ENCODE measurements around the gene TMEM214. TPM values are rescaled to one million over a fixed set of nuclear protein-coding genes. Genes with fewer than 3 reads are reported as not detected.
"Not testable (repeated sequence)": the region's sequence is repeated elsewhere in the genome, so short reads cannot be mapped to it uniquely, and the experiment has no call there.

TMEM214 gene
- total RNA-seq, 2 donors from 2014 or later, result 68.2 to 84.4 TPM

- no peaks in the 10 kb centered on the region for H3K27me3 ChIP-seq (replicated peaks; ENCODE audit: insufficient read depth)
- peak; percentile 16 for ATAC-seq (ENCODE audit: insufficient number of reproducible peaks, low FRiP score, low read depth)
- H3K36me3 ChIP-seq, result peaks cover 3% of the 10 kb centered on the region
- H3K4me3 ChIP-seq, result peak overlapping the region; percentile 92
- no peak for DNase-seq (ENCODE audit: low spot score)
- TF ChIP-seq CTCF (IDR thresholded peaks at IDR 0.05), result no peak
- peak overlapping the region; percentile 88 to 99 for H3K27ac ChIP-seq
- H3K4me1 ChIP-seq (ENCODE audit: control insufficient read depth in 1 of 2, low read depth in 2 of 2), result peaks cover 28 to 74% of the 10 kb centered on the region in 2 donors
- H3K9me3 ChIP-seq, result no peaks in the 10 kb centered on the region
Measured at GRCh38 chr2:27071990-27072830, 39.4 kb downstream of the TMEM214 start.

- no peak for TF ChIP-seq CTCF (IDR thresholded peaks at IDR 0.05)
- no peak for DNase-seq (ENCODE audit: low spot score)
- Histone ChIP-seq H3K36me3 (peaks cover 3% of the 10 kb centered on the region), H3K9me3 (no peaks in the 10 kb centered on the region), H3K27me3 (replicated peaks; ENCODE audit: insufficient read depth) (no peaks in the 10 kb centered on the region), H3K4me3 (no peak overlapping the region), H3K27ac (peak overlapping the region; percentile 88 to 99), H3K4me1 (ENCODE audit: control insufficient read depth in 1 of 2, low read depth in 2 of 2) (peaks cover 33 to 80% of the 10 kb centered on the region in 2 donors)
- no peak for ATAC-seq (ENCODE audit: insufficient number of reproducible peaks, low FRiP score, low read depth)
Measured at GRCh38 chr2:27072920-27073319, 40.2 kb downstream of the TMEM214 start.

GRCh38 chr2:27073782-27074181, 41.0 kb downstream of the TMEM214 start:
- Histone ChIP-seq H3K4me3 (no peak overlapping the region), H3K27ac (peak overlapping the region; percentile 88 to 99), H3K36me3 (no peaks in the 10 kb centered on the region), H3K27me3 (replicated peaks; ENCODE audit: insufficient read depth) (no peaks in the 10 kb centered on the region), H3K4me1 (ENCODE audit: control insufficient read depth in 1 of 2, low read depth in 2 of 2) (peaks cover 33 to 73% of the 10 kb centered on the region in 2 donors), H3K9me3 (no peaks in the 10 kb centered on the region)
- ATAC-seq (ENCODE audit: insufficient number of reproducible peaks, low FRiP score, low read depth), result no peak
- TF ChIP-seq CTCF (IDR thresholded peaks at IDR 0.05), result no peak
- DNase-seq (ENCODE audit: low spot score), result no peak

GRCh38 chr2:27074738-27075565, 42.2 kb downstream of the TMEM214 start:
- Histone ChIP-seq H3K27me3 (replicated peaks; ENCODE audit: insufficient read depth) (no peaks in the 10 kb centered on the region), H3K36me3 (no peaks in the 10 kb centered on the region), H3K4me3 (no peak overlapping the region), H3K9me3 (no peaks in the 10 kb centered on the region), H3K27ac (peak overlapping the region; percentile 88 to 99), H3K4me1 (ENCODE audit: control insufficient read depth in 1 of 2, low read depth in 2 of 2) (peaks cover 28 to 61% of the 10 kb centered on the region in 2 donors)
- no peak for ATAC-seq (ENCODE audit: insufficient number of reproducible peaks, low FRiP score, low read depth)
- no peak for DNase-seq (ENCODE audit: low spot score)
- no peak for TF ChIP-seq CTCF (IDR thresholded peaks at IDR 0.05)

- H3K4me3 ChIP-seq; H3K36me3 ChIP-seq; H3K9me3 ChIP-seq; DNase-seq (ENCODE audit: low spot score); H3K27me3 ChIP-seq (replicated peaks; ENCODE audit: insufficient read depth); ATAC-seq (ENCODE audit: insufficient number of reproducible peaks, low FRiP score, low read depth): not testable (repeated sequence)
- Histone ChIP-seq H3K4me1 (ENCODE audit: control insufficient read depth in 1 of 2, low read depth in 2 of 2) (peaks cover 28 to 60% of the 10 kb centered on the region in 2 donors), H3K27ac (peak overlapping the region; percentile 88 to 99)
Measured at GRCh38 chr2:27075566-27075871, 42.8 kb downstream of the TMEM214 start.

Data from thoracic aorta (tissue), 2 donors.